IMR-90 (cell line): ENCODE results near the gene LRRC42. TPM values are rescaled to one million over a fixed set of nuclear protein-coding genes. Genes with fewer than 3 reads are reported as not detected.
A peak's percentile ranks its signal among the peaks of the same experiment; 100 is the strongest.

ENCODE experiments used
- ATAC-seq: fragments of 200-7000 bp; cut with Tn5 transposase; 2 replicates; pipeline ENCODE4 v1.9.1; 2020; ENCODE audit warnings: low read depth, mild to moderate bottlenecking, moderate library complexity
- BruUV-seq: library from RNA; stranded (reverse); fragments of 400-500 nt; replicated peaks from 2 replicates; lab custom pipeline; 2021; lab: Mats Ljungman, UMichigan
- CTCF ChIA-PET: fragments of 300-600 bp; formaldehyde crosslinking; extraction: SDS; loops from one replicate; lab custom pipeline; 2021; ENCODE audit warnings: antibody characterized with exemption; lab: Yijun Ruan, JAX
- POLR2A ChIA-PET: fragments of 300-600 bp; sonication (Branson Sonifier 250); formaldehyde crosslinking; loops from one replicate; lab custom pipeline; 2022; ENCODE audit warnings: antibody characterized with exemption; ENCODE audit not compliant: unreplicated experiment; lab: Charles Lee
- DNase-seq: peaks from one replicate; pipeline ENCODE4 v3.0.0; 2013
- H2AFZ ChIP-seq: replicated peaks from 2 replicates; pipeline ENCODE3; 2013; ENCODE audit warnings: low read length, mild to moderate bottlenecking; ENCODE audit not compliant: poor library complexity
- H2AK5ac ChIP-seq: 2 replicates; pipeline ENCODE4 v1.6.1; 2013; ENCODE audit warnings: low read depth, low read length, inconsistent platforms
- H2AK9ac ChIP-seq: replicated peaks from 2 replicates; pipeline ENCODE3; 2013; ENCODE audit warnings: mild to moderate bottlenecking, low read depth, low read length, moderate library complexity; ENCODE audit not compliant: poor library complexity
- H2BK120ac ChIP-seq: 2 replicates; pipeline ENCODE4 v1.6.1; 2013; ENCODE audit warnings: low read depth, low read length, inconsistent platforms
- H2BK15ac ChIP-seq: 3 replicates; pipeline ENCODE4 v1.6.1; 2013; ENCODE audit warnings: low read depth, low read length, inconsistent platforms
- H2BK20ac ChIP-seq: 2 replicates; pipeline ENCODE4 v1.6.1; 2013; ENCODE audit warnings: low read depth, mild to moderate bottlenecking, inconsistent platforms, low read length, moderate library complexity
- H2BK5ac ChIP-seq: 2 replicates; pipeline ENCODE4 v1.6.1; 2013; ENCODE audit warnings: mild to moderate bottlenecking, low read depth, low read length, inconsistent platforms; ENCODE audit not compliant: poor library complexity, severe bottlenecking
- H3K14ac ChIP-seq: replicated peaks from 2 replicates; pipeline ENCODE4 v1.6.1; 2013; ENCODE audit warnings: low read depth, low read length, inconsistent platforms
- H3K18ac ChIP-seq: 2 replicates; pipeline ENCODE4 v1.6.1; 2013; ENCODE audit warnings: low read depth, low read length, control low read depth
- H3K23ac ChIP-seq: 2 replicates; pipeline ENCODE4 v1.6.1; 2013; ENCODE audit warnings: low read depth, low read length, inconsistent platforms
- H3K27ac ChIP-seq: 2 replicates; pipeline ENCODE4 v1.5.1; 2013; ENCODE audit warnings: mild to moderate bottlenecking, control low read depth, low read length; ENCODE audit not compliant: insufficient read depth
- H3K27me3 ChIP-seq: 2 replicates; pipeline ENCODE4 v1.6.1; 2013; ENCODE audit warnings: low read length; ENCODE audit not compliant: control insufficient read depth, insufficient read depth
- H3K36me3 ChIP-seq: 2 replicates; pipeline ENCODE4 v1.6.1; 2013; ENCODE audit warnings: low read length, mixed read lengths; ENCODE audit not compliant: control insufficient read depth, insufficient read depth
- H3K4ac ChIP-seq: 2 replicates; pipeline ENCODE4 v1.6.1; 2013; ENCODE audit warnings: low read depth, low read length, inconsistent platforms
- H3K4me1 ChIP-seq: 2 replicates; pipeline ENCODE4 v1.6.1; 2013; ENCODE audit warnings: low read length, mixed read lengths; ENCODE audit not compliant: control insufficient read depth, insufficient read depth
- H3K4me2 ChIP-seq: 2 replicates; pipeline ENCODE4 v1.6.1; 2013; ENCODE audit warnings: low read depth, mild to moderate bottlenecking, control low read depth, low read length, moderate library complexity
- H3K4me3 ChIP-seq: 2 replicates; pipeline ENCODE4 v1.5.1; 2013; ENCODE audit warnings: low read depth, mild to moderate bottlenecking, control low read depth, low read length, moderate library complexity; ENCODE audit not compliant: insufficient read depth
- H3K56ac ChIP-seq: 2 replicates; pipeline ENCODE4 v1.6.1; 2013; ENCODE audit warnings: low read length, inconsistent platforms; ENCODE audit not compliant: insufficient read depth; ENCODE audit errors: extremely low read depth
- H3K79me1 ChIP-seq, 2 experiments: 2 replicates each; pipeline ENCODE4 v1.6.1; 2013; ENCODE audit warnings: low read length in 2 of 2, inconsistent platforms in 1 of 2, low read depth in 1 of 2
- H3K9ac ChIP-seq: 2 replicates; pipeline ENCODE4 v1.6.1; 2013; ENCODE audit warnings: low read depth, low read length, control low read depth
- H3K9me1 ChIP-seq: 2 replicates; pipeline ENCODE4 v1.6.1; 2013; ENCODE audit warnings: low read length, inconsistent platforms; ENCODE audit not compliant: insufficient read depth
- H3K9me3 ChIP-seq: 2 replicates; pipeline ENCODE4 v1.6.1; 2013; ENCODE audit warnings: low read length; ENCODE audit not compliant: control insufficient read depth, insufficient read depth
- H4K20me1 ChIP-seq: 2 replicates; pipeline ENCODE4 v1.6.1; 2013; ENCODE audit warnings: low read length, inconsistent platforms; ENCODE audit not compliant: insufficient read depth
- H4K5ac ChIP-seq: 2 replicates; pipeline ENCODE4 v1.6.1; 2013; ENCODE audit warnings: mild to moderate bottlenecking, low read depth, low read length, control low read depth
- H4K8ac ChIP-seq, 2 experiments: 2 replicates each; pipeline ENCODE4 v1.6.1; 2013; ENCODE audit warnings: low read depth in 2 of 2, low read length in 2 of 2, control low read depth in 1 of 2, inconsistent platforms in 1 of 2
- H4K91ac ChIP-seq: 2 replicates; pipeline ENCODE4 v1.6.1; 2013; ENCODE audit warnings: low read depth, low read length, inconsistent platforms; ENCODE audit not compliant: insufficient read depth
- CEBPB ChIP-seq: IDR thresholded peaks from 2 replicates; pipeline ENCODE4 v1.6.1; 2012; ENCODE audit warnings: low read depth, low read length, improper control_type of control experiment
- CHD1 ChIP-seq: IDR thresholded peaks from 2 replicates; pipeline ENCODE4 v1.6.1; 2012; ENCODE audit warnings: low read depth, low read length, improper control_type of control experiment
- FOS ChIP-seq: fragments of 150-350 bp; IDR thresholded peaks from 2 replicates; pipeline ENCODE4 v1.6.1; 2016; ENCODE audit warnings: low read depth, low read length
- POLR2A ChIP-seq: IDR thresholded peaks from 2 replicates; pipeline ENCODE4 v1.6.1; 2012; ENCODE audit warnings: mild to moderate bottlenecking, low read depth, low read length
- WGBS, 2 experiments: methylation state at CpG; one replicate each; pipeline versions ENCODE4 v1.1.5 to v1.1.7; 2013; ENCODE audit warnings: missing lambda C conversion rate in 2 of 2; ENCODE audit not compliant: insufficient read length in 1 of 2; ENCODE audit errors: extremely low coverage in 2 of 2; 5-methylcytosine and 5-hydroxymethylcytosine counted together
- dilution Hi-C: fragments of 300-500 bp; cut with HindIII; formaldehyde crosslinking; loops from one replicate; pipeline ENCODE4 v1.14.3; 2018; ENCODE audit warnings: low sequenced_read_pairs; ENCODE audit not compliant: unreplicated experiment
- in situ Hi-C: fragments of 300-500 bp; cut with MboI; formaldehyde crosslinking; loops from 3 replicates; pipeline ENCODE4 v1.14.3; 2019; ENCODE audit warnings: low sequenced_read_pairs, inconsistent platforms, mixed read lengths
- intact Hi-C: fragments of 100-400 bp; cut with micrococcal nuclease; formaldehyde crosslinking; loops from 2 replicates; pipeline ENCODE4 v1.10.0; 2022
- polyA plus RNA-seq, 3 experiments: library from polyadenylated mRNA; depleted of rRNA; stranded (reverse); fragments of >200 nt; gene quantifications; 2 replicates each; pipeline ENCODE4 v1.2.3, GENCODE V29; 2012; ENCODE audit warnings: low replicate concordance in 1 of 3
- total RNA-seq: library from RNA; depleted of rRNA; stranded (reverse); fragments of >200 nt; gene quantifications from 2 replicates; pipeline ENCODE4 v1.2.3, GENCODE V29; 2012

The LRRC42 gene
- total and polyA plus RNA-seq, 2 of the 4 experiments (the other 2 are of a cell fraction): 39.9 to 47.5 TPM

GRCh38 chr1:53948291-53948690, 2.1 kb downstream of the LRRC42 start:
- no peak overlapping the region for H4K91ac ChIP-seq
- in situ Hi-C loops (loop anchor here (5.0 kb wide), 1 partner anchor 66 kb away; no protein-coding TSS in a partner anchor), dilution Hi-C loops (no loop called here), intact Hi-C loops (loop anchor here (5.0 kb wide), 2 partner anchors 86 to 461 kb away; no protein-coding TSS in a partner anchor)
- no peak overlapping the region for H2BK120ac ChIP-seq
- no peak overlapping the region for H3K14ac ChIP-seq
- H2BK15ac ChIP-seq: no peak overlapping the region
- no CpG with 5 or more reads among the region's 5 CpGs for WGBS, 2 experiments
- ChIA-PET POLR2A (no interaction called here), CTCF (interaction anchor here (0.5 to 1.2 kb wide), 6 partner anchors 12 to 134 kb away, joined by 3 to 7 read pairs (median 3); no protein-coding TSS in a partner anchor)
- no peak for TF ChIP-seq POLR2A
- TF ChIP-seq FOS: no peak
- no peak for TF ChIP-seq CHD1
- no peak for TF ChIP-seq CEBPB
- H3K79me1 ChIP-seq: peaks cover 43 to 69% of the 10 kb centered on the region in 2 experiments
- H2BK5ac ChIP-seq: no peak overlapping the region
- no peak overlapping the region for H3K4me2 ChIP-seq
- H3K9ac ChIP-seq: peak overlapping the region; percentile 6; the same call in 1 of the 2 replicates
- H4K20me1 ChIP-seq: peaks cover 40% of the 10 kb centered on the region
- no peak for ATAC-seq
- no peak overlapping the region for H2AFZ ChIP-seq
- no peak overlapping the region for H3K4ac ChIP-seq
- no peak overlapping the region for H4K8ac ChIP-seq
- H3K27ac ChIP-seq: no peak overlapping the region
- peaks cover 15% of the 10 kb centered on the region for H3K9me1 ChIP-seq
- H2AK9ac ChIP-seq: no peak overlapping the region
- no peak overlapping the region for H4K5ac ChIP-seq
- no peak overlapping the region for H3K18ac ChIP-seq
- DNase-seq: no peak
- no peak overlapping the region; the same call in 1 of the 2 replicates for H3K23ac ChIP-seq
- H3K27me3 ChIP-seq: no peaks in the 10 kb centered on the region
- H3K56ac ChIP-seq: no peak overlapping the region
- peaks cover 10% of the 10 kb centered on the region for H3K36me3 ChIP-seq
- peaks cover 10% of the 10 kb centered on the region for H3K4me1 ChIP-seq
- no peak overlapping the region for H2AK5ac ChIP-seq
- H2BK20ac ChIP-seq: no peak overlapping the region
- H3K4me3 ChIP-seq: no peak overlapping the region
- no peaks in the 10 kb centered on the region for H3K9me3 ChIP-seq
- BruUV-seq: no TSS peak
